Mesothelial cell of epicardium (in vitro differentiated cells): ENCODE results near the gene KCNB1. TPM values are rescaled to one million over a fixed set of nuclear protein-coding genes. Genes with fewer than 3 reads are reported as not detected.

Source experiments
- DNase-seq, 2 experiments: peaks; one replicate each; pipeline ENCODE4 v3.0.0; 2021; ENCODE audit warnings: low spot score in 2 of 2; ENCODE audit not compliant: unreplicated experiment in 2 of 2
- H3K27ac Mint-ChIP-seq: 2 replicates; pipeline ENCODE4 v1.8.0; 2021; ENCODE audit warnings: mixed read lengths
- H3K27me3 Mint-ChIP-seq: 2 replicates; pipeline ENCODE4 v1.8.0; 2021; ENCODE audit warnings: low read depth, mixed read lengths
- H3K36me3 Mint-ChIP-seq: 2 replicates; pipeline ENCODE4 v1.8.0; 2021; ENCODE audit warnings: mixed read lengths
- H3K4me1 Mint-ChIP-seq: 2 replicates; pipeline ENCODE4 v1.8.0; 2021; ENCODE audit warnings: mixed read lengths
- H3K4me3 Mint-ChIP-seq: 2 replicates; pipeline ENCODE4 v1.8.0; 2021; ENCODE audit warnings: mild to moderate bottlenecking, moderate library complexity, mixed read lengths
- H3K9me3 Mint-ChIP-seq: 2 replicates; pipeline ENCODE4 v1.8.0; 2021; ENCODE audit warnings: mixed read lengths
- CTCF ChIP-seq: fragments of 200-600 bp; sonication (generic); IDR thresholded peaks from one replicate; pipeline ENCODE4 v1.5.0; 2021; ENCODE audit warnings: antibody characterized with exemption; ENCODE audit not compliant: unreplicated experiment
- total RNA-seq: library from RNA; stranded (reverse); gene quantifications from 3 replicates; pipeline ENCODE4 v1.2.1, GENCODE V29; 2021

The KCNB1 gene
- total RNA-seq, 1 donor from 2014 or later = 0.51 TPM

GRCh38 chr20:49461894-49462620 is 20.4 kb downstream of the KCNB1 start:
- Mint-ChIP-seq H3K4me1 (no peaks in the 10 kb centered on the region), H3K36me3 (no peaks in the 10 kb centered on the region), H3K4me3 (no peak overlapping the region), H3K27ac (no peak overlapping the region), H3K27me3 (peaks cover 43% of the 10 kb centered on the region), H3K9me3 (no peaks in the 10 kb centered on the region)
- TF ChIP-seq CTCF = no peak
- no peak for DNase-seq

- no peak for DNase-seq
- H3K36me3 Mint-ChIP-seq = no peaks in the 10 kb centered on the region
- no peaks in the 10 kb centered on the region for H3K4me1 Mint-ChIP-seq
- H3K9me3 Mint-ChIP-seq = no peaks in the 10 kb centered on the region
- no peak overlapping the region for H3K4me3 Mint-ChIP-seq
- TF ChIP-seq CTCF = no peak
- peaks cover 52% of the 10 kb centered on the region for H3K27me3 Mint-ChIP-seq
- H3K27ac Mint-ChIP-seq = no peak overlapping the region
These were observed 21.6 kb downstream of the KCNB1 start for GRCh38 chr20:49460916-49461315.

GRCh38 chr20:49460131-49460530 is 22.3 kb downstream of the KCNB1 start:
- Mint-ChIP-seq H3K27me3 (peaks cover 50% of the 10 kb centered on the region), H3K4me3 (no peak overlapping the region), H3K4me1 (no peaks in the 10 kb centered on the region), H3K36me3 (no peaks in the 10 kb centered on the region), H3K27ac (no peak overlapping the region), H3K9me3 (no peaks in the 10 kb centered on the region)
- TF ChIP-seq CTCF = no peak
- no peak for DNase-seq

GRCh38 chr20:49459684-49460083 is 22.8 kb downstream of the KCNB1 start:
- H3K4me1 Mint-ChIP-seq = no peaks in the 10 kb centered on the region
- no peak overlapping the region for H3K4me3 Mint-ChIP-seq
- H3K27me3 Mint-ChIP-seq = peaks cover 51% of the 10 kb centered on the region
- no peak for DNase-seq
- TF ChIP-seq CTCF = no peak
- no peaks in the 10 kb centered on the region for H3K9me3 Mint-ChIP-seq
- H3K27ac Mint-ChIP-seq = no peak overlapping the region
- H3K36me3 Mint-ChIP-seq = no peaks in the 10 kb centered on the region

- H3K27ac Mint-ChIP-seq = no peak overlapping the region
- TF ChIP-seq CTCF = no peak
- no peaks in the 10 kb centered on the region for H3K4me1 Mint-ChIP-seq
- no peaks in the 10 kb centered on the region for H3K36me3 Mint-ChIP-seq
- DNase-seq = no peak
- H3K27me3 Mint-ChIP-seq = peaks cover 65% of the 10 kb centered on the region
- no peak overlapping the region for H3K4me3 Mint-ChIP-seq
- no peaks in the 10 kb centered on the region for H3K9me3 Mint-ChIP-seq
These were observed 25.0 kb downstream of the KCNB1 start for GRCh38 chr20:49457444-49457843.
